ENCODE measurements around the gene SARDH.

Gene SARDH

GRCh38 chr9:133664173-133665050, 73.7 kb downstream of the SARDH start:
- DNase-seq = no peak

- no peak for DNase-seq
These were observed 76.2 kb downstream of the SARDH start for GRCh38 chr9:133661846-133662540.

- no peak for DNase-seq
These were observed 78.6 kb downstream of the SARDH start for GRCh38 chr9:133659516-133659915.

- peak; percentile 25 to 35 for DNase-seq
These were observed 79.4 kb downstream of the SARDH start for GRCh38 chr9:133658442-133659431.

- no peak for DNase-seq
These were observed 81.0 kb downstream of the SARDH start for GRCh38 chr9:133657120-133657661.

- peak; percentile 21 to 46 for DNase-seq
These were observed 81.7 kb downstream of the SARDH start for GRCh38 chr9:133656211-133657119.

- no peak for DNase-seq
These were observed 82.5 kb downstream of the SARDH start for GRCh38 chr9:133655701-133656100.

GRCh38 chr9:133654736-133655657, 83.2 kb downstream of the SARDH start:
- no peak for DNase-seq

GRCh38 chr9:133653638-133654037, 84.5 kb downstream of the SARDH start:
- DNase-seq = no peak

GRCh38 chr9:133650026-133650425, 88.1 kb downstream of the SARDH start:
- no peak for DNase-seq

GRCh38 chr9:133649194-133649593, 89.0 kb downstream of the SARDH start:
- no peak for DNase-seq

- DNase-seq = no peak
These were observed 90.2 kb downstream of the SARDH start for GRCh38 chr9:133647765-133648469.

- no peak for DNase-seq
These were observed 91.0 kb downstream of the SARDH start for GRCh38 chr9:133647148-133647547.

GRCh38 chr9:133645021-133645765, 93.0 kb downstream of the SARDH start:
- no peak for DNase-seq

- DNase-seq = no peak
These were observed 94.0 kb downstream of the SARDH start for GRCh38 chr9:133643978-133644760.

GRCh38 chr9:133643362-133643755, 94.8 kb downstream of the SARDH start:
- DNase-seq = no peak

GRCh38 chr9:133642708-133643361, 95.3 kb downstream of the SARDH start:
- DNase-seq = no peak

Measured in stimulated activated CD4-positive, alpha-beta T cell treated with anti-CD3 and anti-CD28 coated beads, Interleukin-4, amount 100 ng/mL, for 4 hours (primary cell).